Neural progenitor cell (in vitro differentiated cells): ENCODE measurements around the gene STAM2.

Experiments
- EZH2 ChIP-seq: fragments of 200-600 bp; sonication (generic); IDR thresholded peaks from 2 replicates; pipeline ENCODE4 v1.6.1; 2017; ENCODE audit warnings: antibody characterized with exemption, mild to moderate bottlenecking, moderate library complexity
- EZH2phosphoT487 ChIP-seq: fragments of 200-600 bp; sonication (generic); IDR thresholded peaks from 2 replicates; pipeline ENCODE4 v1.6.1; 2017; ENCODE audit warnings: antibody characterized with exemption
- TF ChIP-seq, protein P1 (sequence below): fragments of 200-600 bp; sonication (generic); IDR thresholded peaks from 2 replicates; pipeline ENCODE4 v1.5.1; 2017; ENCODE audit warnings: antibody characterized with exemption, mild to moderate bottlenecking

DNA sequence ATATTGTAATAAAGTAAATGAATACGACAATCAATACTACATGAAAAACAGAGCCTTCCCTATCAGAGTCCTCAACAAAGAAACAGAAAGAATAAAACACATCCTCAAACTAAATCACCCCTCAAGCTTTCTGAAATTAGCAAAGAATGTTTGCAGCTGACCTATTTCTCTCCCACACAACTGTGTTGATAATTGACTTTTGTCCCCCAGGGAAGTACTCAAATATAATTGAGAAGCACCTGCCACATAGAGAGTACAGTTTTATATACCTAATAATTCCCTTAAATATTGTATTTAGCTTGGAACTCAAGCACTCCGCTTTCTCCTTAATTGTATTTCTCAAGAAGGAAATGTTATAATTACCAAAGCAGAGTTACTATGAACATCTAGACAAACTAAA, 89.3 kb downstream of the STAM2 start:
- TF ChIP-seq, protein P1, sequence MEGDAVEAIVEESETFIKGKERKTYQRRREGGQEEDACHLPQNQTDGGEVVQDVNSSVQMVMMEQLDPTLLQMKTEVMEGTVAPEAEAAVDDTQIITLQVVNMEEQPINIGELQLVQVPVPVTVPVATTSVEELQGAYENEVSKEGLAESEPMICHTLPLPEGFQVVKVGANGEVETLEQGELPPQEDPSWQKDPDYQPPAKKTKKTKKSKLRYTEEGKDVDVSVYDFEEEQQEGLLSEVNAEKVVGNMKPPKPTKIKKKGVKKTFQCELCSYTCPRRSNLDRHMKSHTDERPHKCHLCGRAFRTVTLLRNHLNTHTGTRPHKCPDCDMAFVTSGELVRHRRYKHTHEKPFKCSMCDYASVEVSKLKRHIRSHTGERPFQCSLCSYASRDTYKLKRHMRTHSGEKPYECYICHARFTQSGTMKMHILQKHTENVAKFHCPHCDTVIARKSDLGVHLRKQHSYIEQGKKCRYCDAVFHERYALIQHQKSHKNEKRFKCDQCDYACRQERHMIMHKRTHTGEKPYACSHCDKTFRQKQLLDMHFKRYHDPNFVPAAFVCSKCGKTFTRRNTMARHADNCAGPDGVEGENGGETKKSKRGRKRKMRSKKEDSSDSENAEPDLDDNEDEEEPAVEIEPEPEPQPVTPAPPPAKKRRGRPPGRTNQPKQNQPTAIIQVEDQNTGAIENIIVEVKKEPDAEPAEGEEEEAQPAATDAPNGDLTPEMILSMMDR, result no peak
- no peak for TF ChIP-seq EZH2phosphoT487
- no peak for TF ChIP-seq EZH2
